ENCODE data around the gene KARS1.

The KARS1 gene

GRCh38 chr16:75647492-75648264, at the start of gene KARS1, which contains the start of gene TERF2IP:
KARS1 (minus strand) TSS chr16:75647665; CDS start chr16:75647639, 26 bp downstream.
TERF2IP (plus strand) TSS chr16:75647773; CDS start chr16:75647883, 110 bp downstream.
- DNase-seq = peak; percentile 93 to 95

DNA sequence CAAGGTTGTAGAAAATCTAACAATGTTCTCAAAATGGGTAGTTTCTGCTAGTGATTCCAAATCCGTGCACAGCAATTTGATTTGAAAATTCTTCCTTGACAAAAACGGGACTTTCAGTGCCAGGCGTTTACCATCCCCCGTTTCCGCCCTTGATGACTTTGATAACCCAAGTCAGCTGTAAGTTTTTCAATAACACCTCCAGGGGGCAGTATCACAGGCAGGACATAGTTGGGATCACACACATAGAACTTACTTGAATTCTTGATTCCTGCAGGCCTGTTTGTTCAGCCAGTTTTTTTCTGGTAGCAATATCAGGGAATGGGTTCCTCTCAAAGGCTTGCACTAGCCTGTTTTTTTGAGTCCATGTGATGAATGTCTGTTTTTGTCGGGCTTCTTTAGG, 48.2 kb upstream of the KARS1 start:
- DNase-seq = no peak

DNA sequence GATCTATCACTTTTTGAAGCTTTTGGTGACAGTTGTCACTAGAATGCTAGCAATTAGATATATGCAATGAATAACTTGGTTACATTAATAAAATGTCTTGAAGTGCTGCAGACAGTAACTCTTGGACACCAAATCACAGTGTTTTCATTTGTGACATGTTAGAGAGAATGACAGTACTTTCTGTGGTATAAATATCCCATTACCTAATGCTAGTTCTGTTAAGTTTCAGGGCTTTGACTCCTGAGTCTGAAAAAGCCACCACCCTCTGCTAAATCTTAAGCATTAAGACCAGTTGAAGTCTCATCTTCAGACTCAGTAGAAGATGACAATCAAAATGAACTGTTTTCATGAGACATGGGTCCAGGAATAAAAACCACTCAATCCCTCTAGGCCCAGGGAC, 39.9 kb upstream of the KARS1 start:
- no peak for DNase-seq

- no peak for DNase-seq
Observed at GRCh38 chr16:75682308-75682707, 34.8 kb upstream of the KARS1 start.

DNA sequence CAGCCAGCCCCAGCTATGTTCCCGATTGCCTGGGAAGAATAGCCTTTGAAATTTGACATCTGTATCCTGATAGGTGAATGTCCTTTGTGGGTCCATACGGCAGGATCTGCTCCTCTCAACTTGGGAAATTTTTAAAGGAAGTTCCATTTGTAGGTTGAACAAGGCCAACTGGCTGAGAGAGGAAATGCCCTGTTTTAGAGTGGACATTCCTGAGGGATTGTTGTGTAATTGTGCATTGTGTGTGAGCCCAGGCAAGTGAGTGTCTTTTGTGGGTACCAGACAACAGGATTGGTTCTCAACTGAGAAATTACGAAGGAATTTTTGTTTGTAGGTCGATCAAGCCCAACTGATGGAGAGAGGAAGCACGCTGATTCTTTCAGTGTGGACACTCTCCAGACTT, 31.9 kb upstream of the KARS1 start:
- DNase-seq = no peak

DNA sequence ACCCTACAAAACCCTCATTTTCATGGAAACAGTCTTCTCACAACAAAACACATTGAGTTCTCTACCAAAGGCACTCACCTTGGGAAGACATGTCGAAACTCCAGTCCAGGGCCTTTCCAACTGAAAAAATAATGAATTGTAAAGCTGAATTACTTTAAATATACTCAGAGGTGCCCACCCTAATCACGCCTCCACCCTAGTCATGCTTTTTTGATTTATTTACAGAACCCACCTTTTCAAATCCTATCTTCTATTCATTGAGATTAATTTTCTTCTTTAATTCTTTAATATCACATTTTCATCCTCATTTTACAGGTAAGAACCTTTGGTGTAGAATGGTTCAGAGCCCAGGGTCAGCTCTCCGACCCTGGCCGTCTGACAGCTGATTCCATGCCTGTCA, 29.4 kb upstream of the KARS1 start, which contains the start of gene CPHXL2:
CPHXL2 (minus strand) TSS at position 101 of the 400 bp plus-strand sequence; CDS start at position 91, 10 bp downstream.
- DNase-seq = no peak

GRCh38 chr16:75667503-75667902, 20.0 kb upstream of the KARS1 start:
- no peak for DNase-seq

DNA sequence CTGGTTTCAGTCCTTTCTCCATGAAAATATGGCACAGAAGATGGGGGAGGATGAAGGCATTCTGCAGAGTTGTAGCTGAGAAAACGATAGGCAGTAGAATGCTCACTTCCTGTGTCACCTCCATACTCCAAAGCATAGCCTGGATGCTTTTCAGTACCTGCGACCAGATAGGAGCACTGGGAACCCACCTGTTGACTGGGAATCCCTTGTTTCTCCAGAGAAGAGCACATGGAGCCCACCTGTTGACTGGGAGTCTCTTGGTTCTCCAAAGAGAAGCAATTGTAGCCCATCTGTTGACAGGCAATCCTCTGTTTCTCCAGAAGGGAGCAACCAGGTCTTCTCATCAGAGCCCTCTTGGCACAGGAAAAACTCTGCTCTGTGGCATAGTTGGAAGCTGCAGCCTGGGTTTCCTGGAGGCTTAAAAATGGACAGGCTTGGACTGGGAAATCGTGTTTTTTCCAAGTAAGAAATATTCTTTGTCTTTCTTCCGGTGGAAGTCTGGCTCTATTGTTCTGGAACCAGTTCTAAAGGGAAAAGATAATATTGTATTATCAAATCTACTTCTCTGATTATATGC, 13.3 kb upstream of the KARS1 start:
- no peak for DNase-seq

DNA sequence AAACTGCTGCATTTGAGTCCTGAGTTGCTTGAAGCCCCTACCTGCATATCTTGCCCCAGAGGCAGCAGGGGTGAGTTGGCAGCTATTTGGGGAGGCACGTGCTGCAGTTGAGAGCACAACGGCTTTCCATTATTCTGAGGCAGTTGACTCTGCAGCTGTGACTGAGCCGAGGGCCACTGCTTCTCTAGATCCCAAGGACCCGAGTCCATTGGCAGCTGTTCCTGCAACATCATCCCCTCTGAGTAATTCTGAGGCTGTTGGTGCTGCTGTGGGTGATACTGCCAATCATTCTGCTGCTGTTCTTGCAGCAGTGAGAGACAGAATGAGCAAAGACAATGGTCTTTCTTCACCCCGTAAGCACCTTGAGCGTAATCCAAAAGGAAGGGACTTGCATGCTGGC, 12.9 kb upstream of the KARS1 start:
- DNase-seq = no peak

DNA sequence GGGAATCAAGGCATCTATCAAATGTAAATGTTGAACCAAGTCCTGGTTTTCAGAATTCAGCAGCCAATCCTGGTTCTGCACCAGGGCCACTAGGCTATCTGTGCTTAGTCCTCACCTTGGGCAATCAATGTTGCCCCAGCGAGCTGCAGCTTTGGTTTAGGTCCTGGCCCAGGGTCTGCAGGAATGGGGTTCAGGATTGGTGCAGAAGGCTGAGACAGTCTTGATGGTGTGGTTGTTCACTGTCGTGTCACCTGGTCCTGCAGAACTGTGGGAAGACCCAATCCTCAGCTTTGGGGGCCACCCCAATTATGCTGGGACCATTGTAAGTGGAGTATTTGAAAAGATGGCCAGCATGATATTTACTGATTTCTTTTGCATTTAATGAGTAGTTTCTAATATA, 10.7 kb upstream of the KARS1 start:
- DNase-seq = no peak

GRCh38 chr16:75653922-75654321, 6.5 kb upstream of the KARS1 start:
- no peak for DNase-seq

DNA sequence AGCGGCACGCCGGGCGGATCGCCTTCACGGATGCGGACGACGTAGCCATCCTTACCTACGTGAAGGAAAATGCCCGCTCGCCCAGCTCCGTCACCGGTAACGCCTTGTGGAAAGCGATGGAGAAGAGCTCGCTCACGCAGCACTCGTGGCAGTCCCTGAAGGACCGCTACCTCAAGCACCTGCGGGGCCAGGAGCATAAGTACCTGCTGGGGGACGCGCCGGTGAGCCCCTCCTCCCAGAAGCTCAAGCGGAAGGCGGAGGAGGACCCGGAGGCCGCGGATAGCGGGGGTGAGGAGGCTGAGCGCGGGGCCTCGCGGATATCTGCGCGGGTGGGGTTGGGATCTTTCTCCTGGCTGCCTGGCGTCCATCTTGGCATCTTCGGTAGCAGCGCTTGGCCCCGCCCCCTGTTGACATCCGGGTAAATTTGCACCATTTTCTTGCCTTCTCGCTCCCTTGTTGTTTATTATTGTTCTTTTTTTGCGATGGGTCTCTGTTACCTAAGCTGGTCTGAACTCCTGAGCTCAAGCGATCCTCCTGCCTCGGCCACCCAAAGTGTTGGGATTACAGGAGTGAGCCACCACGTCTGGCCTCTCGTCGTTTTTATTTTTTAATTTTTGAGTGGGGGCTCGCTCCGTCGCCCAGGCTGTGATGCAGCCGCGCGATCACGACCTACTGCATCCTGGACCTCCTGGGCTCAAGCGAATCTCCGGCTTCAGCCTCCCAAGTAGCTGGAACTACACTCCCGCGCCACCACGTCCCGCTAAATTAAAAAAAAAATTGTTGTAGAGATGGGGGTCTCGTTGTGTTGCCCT, 1.0 kb upstream of the KARS1 start:
- peak; percentile 88 to 89 for DNase-seq

DNA sequence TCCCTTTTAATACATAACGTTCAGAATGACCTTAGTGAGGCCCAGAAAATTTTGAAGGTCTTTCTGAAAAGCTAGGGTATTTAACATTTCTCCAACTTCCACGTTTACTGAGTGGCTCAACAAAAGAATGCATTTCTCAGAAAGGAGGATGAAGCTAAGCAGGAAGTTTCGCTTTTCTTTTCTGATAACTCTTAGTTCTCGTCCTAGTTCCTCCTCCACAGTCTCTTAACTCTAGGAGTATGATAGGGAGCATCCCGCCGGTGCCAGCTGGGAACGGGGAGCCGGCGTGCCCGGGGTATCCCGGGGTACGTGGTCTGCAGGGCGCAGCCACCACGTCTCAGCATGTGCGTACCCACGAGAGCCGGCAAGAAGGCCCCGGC, 363 bp downstream of the KARS1 start:
- no peak for DNase-seq

- DNase-seq = no peak
Observed at GRCh38 chr16:75644240-75645012, 3.0 kb downstream of the KARS1 start.

- no peak for DNase-seq
Observed at GRCh38 chr16:75640598-75640997, 6.9 kb downstream of the KARS1 start.

- no peak for DNase-seq
Observed at GRCh38 chr16:75635036-75635435, 12.4 kb downstream of the KARS1 start.

GRCh38 chr16:75632857-75633256, 14.6 kb downstream of the KARS1 start:
- DNase-seq = no peak

- DNase-seq = no peak
Observed at GRCh38 chr16:75630052-75630451, 17.4 kb downstream of the KARS1 start.

GRCh38 chr16:75629132-75629531, 18.3 kb downstream of the KARS1 start:
- DNase-seq = no peak

DNA sequence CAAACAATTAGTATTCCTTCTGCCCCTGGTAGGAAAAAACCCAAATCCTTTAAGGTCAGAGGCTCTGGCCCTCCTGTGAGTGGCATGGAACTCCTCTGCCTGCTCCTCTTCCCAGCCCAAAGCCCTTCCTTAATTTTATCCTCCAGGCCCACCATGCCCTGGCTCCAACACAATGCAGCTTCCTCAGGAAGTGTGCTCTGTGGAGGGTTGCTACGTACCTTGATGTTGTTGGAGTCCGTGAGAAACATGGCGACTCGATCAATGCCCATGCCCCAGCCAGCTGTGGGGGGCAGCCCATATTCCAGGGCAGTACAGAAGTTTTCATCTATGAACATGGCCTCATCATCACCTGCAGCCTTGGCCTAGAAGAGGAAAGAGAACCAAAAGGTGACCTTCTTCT, 19.1 kb downstream of the KARS1 start:
- no peak for DNase-seq

GRCh38 chr16:75627851-75628250, 19.6 kb downstream of the KARS1 start:
- no peak for DNase-seq

- no peak for DNase-seq
Observed at GRCh38 chr16:75626806-75627205, 20.7 kb downstream of the KARS1 start.

GRCh38 chr16:75624921-75625334, 22.5 kb downstream of the KARS1 start:
- DNase-seq = no peak

All from stimulated activated CD4-positive, alpha-beta T cell treated with anti-CD3 and anti-CD28 coated beads, Interleukin-2, amount 100 ng/mL, for 24 hours (primary cell).